GM19328 (cell line): ENCODE measurements around the gene ATL2.
"Not testable (repeated sequence)": the region's sequence is repeated elsewhere in the genome, so short reads cannot be mapped to it uniquely, and the experiment has no call there.

Source experiments
- ATAC-seq: cut with Tn5 transposase; IDR thresholded peaks from one replicate; pipeline ENCODE4 v1.9.1; 2021; ENCODE audit warnings: mild to moderate bottlenecking, moderate library complexity; ENCODE audit not compliant: unreplicated experiment

The ATL2 gene

GRCh38 chr2:38377050-38377828 is at the start of gene ATL2:
Gene ATL2, minus strand, starts transcription at chr2:38377273. Its CDS starts 13 bp downstream, at chr2:38377260.
- ATAC-seq = peak; percentile 76

- no peak for ATAC-seq
These were observed 46.7 kb upstream of the ATL2 start for GRCh38 chr2:38423763-38424162.

- ATAC-seq = no peak
These were observed 44.4 kb upstream of the ATL2 start for GRCh38 chr2:38421274-38422056.

GRCh38 chr2:38419499-38419898 is 42.4 kb upstream of the ATL2 start:
- no peak for ATAC-seq

GRCh38 chr2:38418735-38419134 is 41.7 kb upstream of the ATL2 start:
- ATAC-seq = no peak

GRCh38 chr2:38417745-38418689 is 40.9 kb upstream of the ATL2 start:
- no peak for ATAC-seq

- ATAC-seq = no peak
These were observed 39.4 kb upstream of the ATL2 start for GRCh38 chr2:38416296-38417036.

GRCh38 chr2:38415728-38416291 is 38.7 kb upstream of the ATL2 start:
- ATAC-seq = no peak

GRCh38 chr2:38415023-38415422 is 38.0 kb upstream of the ATL2 start:
- no peak for ATAC-seq

GRCh38 chr2:38412235-38412871 is 35.3 kb upstream of the ATL2 start:
- ATAC-seq = not testable (repeated sequence)

GRCh38 chr2:38409156-38410102 is 32.4 kb upstream of the ATL2 start:
- ATAC-seq = peak; percentile 61

GRCh38 chr2:38407111-38407682 is 30.1 kb upstream of the ATL2 start:
- ATAC-seq = no peak

- no peak for ATAC-seq
These were observed 29.6 kb upstream of the ATL2 start for GRCh38 chr2:38406597-38407110.

GRCh38 chr2:38405917-38406596 is 29.0 kb upstream of the ATL2 start:
- ATAC-seq = no peak

GRCh38 chr2:38400513-38400912 is 23.4 kb upstream of the ATL2 start:
- no peak for ATAC-seq

GRCh38 chr2:38398739-38399138 is 21.7 kb upstream of the ATL2 start:
- no peak for ATAC-seq

- ATAC-seq = no peak
These were observed 17.8 kb upstream of the ATL2 start for GRCh38 chr2:38394903-38395341.
